ENCODE data around the gene ZNF205.
"Not testable (repeated sequence)": the region's sequence is repeated elsewhere in the genome, so short reads cannot be mapped to it uniquely, and the experiment has no call there.

DNA sequence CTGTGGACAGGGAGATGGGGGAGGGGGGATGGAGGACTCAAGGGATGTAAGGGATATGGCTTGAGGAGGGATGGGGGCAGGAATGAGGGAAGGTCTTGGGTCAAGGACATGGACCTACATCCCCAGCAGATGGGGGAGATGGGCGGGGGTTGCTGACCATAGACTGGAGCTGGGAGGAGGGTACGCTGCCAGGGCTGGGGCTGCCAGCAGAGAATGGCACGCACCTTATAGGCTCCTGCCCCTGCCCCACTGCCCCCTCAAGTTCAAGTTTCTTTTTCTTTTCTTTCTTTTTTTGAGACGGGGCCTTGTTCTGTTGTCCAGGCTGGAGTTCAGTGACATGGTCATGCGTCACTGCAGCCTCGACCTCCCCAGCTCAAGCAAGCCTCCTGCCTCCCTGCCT is 36.4 kb upstream of the ZNF205 start:
- TF ChIP-seq, protein P1, sequence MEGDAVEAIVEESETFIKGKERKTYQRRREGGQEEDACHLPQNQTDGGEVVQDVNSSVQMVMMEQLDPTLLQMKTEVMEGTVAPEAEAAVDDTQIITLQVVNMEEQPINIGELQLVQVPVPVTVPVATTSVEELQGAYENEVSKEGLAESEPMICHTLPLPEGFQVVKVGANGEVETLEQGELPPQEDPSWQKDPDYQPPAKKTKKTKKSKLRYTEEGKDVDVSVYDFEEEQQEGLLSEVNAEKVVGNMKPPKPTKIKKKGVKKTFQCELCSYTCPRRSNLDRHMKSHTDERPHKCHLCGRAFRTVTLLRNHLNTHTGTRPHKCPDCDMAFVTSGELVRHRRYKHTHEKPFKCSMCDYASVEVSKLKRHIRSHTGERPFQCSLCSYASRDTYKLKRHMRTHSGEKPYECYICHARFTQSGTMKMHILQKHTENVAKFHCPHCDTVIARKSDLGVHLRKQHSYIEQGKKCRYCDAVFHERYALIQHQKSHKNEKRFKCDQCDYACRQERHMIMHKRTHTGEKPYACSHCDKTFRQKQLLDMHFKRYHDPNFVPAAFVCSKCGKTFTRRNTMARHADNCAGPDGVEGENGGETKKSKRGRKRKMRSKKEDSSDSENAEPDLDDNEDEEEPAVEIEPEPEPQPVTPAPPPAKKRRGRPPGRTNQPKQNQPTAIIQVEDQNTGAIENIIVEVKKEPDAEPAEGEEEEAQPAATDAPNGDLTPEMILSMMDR (IDR thresholded peaks at IDR 0.05), result not testable (repeated sequence)
- not testable (repeated sequence) for TF ChIP-seq POLR2A (IDR thresholded peaks at IDR 0.05)
